ENCODE measurements around the gene IL17RD.

Gene IL17RD

GRCh38 chr3:57094575-57094974 lies 70.6 kb downstream of the IL17RD start:
- no peak overlapping the region for H3K4me2 ChIP-seq (ENCODE audit: insufficient read depth, low read length, poor library complexity, severe bottlenecking)
- peaks cover 0 to 3% of the 10 kb centered on the region in 2 donors for H3K9me3 ChIP-seq (replicated peaks in 1 of 2; ENCODE audit: control insufficient read depth in 2 of 2, insufficient read depth in 1 of 2, low read depth in 1 of 2, low read length in 2 of 2)
- no peak overlapping the region for H2BK12ac ChIP-seq (ENCODE audit: low read length)
- no peak overlapping the region for H2BK15ac ChIP-seq (ENCODE audit: low read length)
- WGBS, 2 donors (ENCODE audit: extremely low coverage in 2 of 2, insufficient read length in 2 of 2, insufficient replicate concordance in 1 of 2): no CpG with 5 or more reads among the region's 4 CpGs
- H4K91ac ChIP-seq (ENCODE audit: low read depth, low read length, poor library complexity): no peak overlapping the region
- no peak overlapping the region for H3K23ac ChIP-seq (ENCODE audit: low read depth, low read length, poor library complexity)
- no peaks in the 10 kb centered on the region for H3K79me1 ChIP-seq (ENCODE audit: low read depth, low read length)
- no peak overlapping the region for H4K8ac ChIP-seq (ENCODE audit: low read depth, low read length)
- no peak overlapping the region for H3K4ac ChIP-seq (ENCODE audit: low read length)
- no peaks in the 10 kb centered on the region for H3K27me3 ChIP-seq (ENCODE audit: control insufficient read depth in 3 of 3, insufficient read depth in 3 of 3, low read depth in 1 of 3, low read length in 3 of 3)
- H3K18ac ChIP-seq (ENCODE audit: low read length): no peak overlapping the region
- no peak overlapping the region for H3K14ac ChIP-seq (ENCODE audit: low read length)
- no peak overlapping the region for H3K9ac ChIP-seq (ENCODE audit: low read depth, low read length, poor library complexity)
- no peak overlapping the region for H2AFZ ChIP-seq (ENCODE audit: low read length)
- H2AK5ac ChIP-seq (ENCODE audit: low read depth, low read length): no peak overlapping the region
- peaks cover 44 to 68% of the 10 kb centered on the region in 2 donors for H3K36me3 ChIP-seq (replicated peaks in 1 of 2; ENCODE audit: control insufficient read depth in 2 of 2, insufficient read depth in 2 of 2, low read length in 2 of 2)
- H3K4me1 ChIP-seq (ENCODE audit: control insufficient read depth in 2 of 2, insufficient read depth in 1 of 2, low read depth in 1 of 2, low read length in 2 of 2): peaks cover 0 to 5% of the 10 kb centered on the region in 2 donors
- H3K4me3 ChIP-seq (ENCODE audit: low read length in 2 of 2): no peak overlapping the region
- DNase-seq (ENCODE audit: low spot score): no peak
- no peak overlapping the region for H3K27ac ChIP-seq (replicated peaks; ENCODE audit: low read length)
- no peak overlapping the region for H2BK120ac ChIP-seq (ENCODE audit: low read depth, low read length)
- H2BK5ac ChIP-seq (ENCODE audit: low read length): no peak overlapping the region

GRCh38 chr3:57093971-57094535 lies 71.1 kb downstream of the IL17RD start:
- H3K27me3 ChIP-seq (ENCODE audit: control insufficient read depth in 3 of 3, insufficient read depth in 3 of 3, low read depth in 1 of 3, low read length in 3 of 3): no peaks in the 10 kb centered on the region
- DNase-seq (ENCODE audit: low spot score): no peak
- no peak overlapping the region for H3K4me2 ChIP-seq (ENCODE audit: insufficient read depth, low read length, poor library complexity, severe bottlenecking)
- no peak overlapping the region for H3K4ac ChIP-seq (ENCODE audit: low read length)
- peaks cover 0 to 3% of the 10 kb centered on the region in 2 donors for H3K9me3 ChIP-seq (replicated peaks in 1 of 2; ENCODE audit: control insufficient read depth in 2 of 2, insufficient read depth in 1 of 2, low read depth in 1 of 2, low read length in 2 of 2)
- no peak overlapping the region for H2AFZ ChIP-seq (ENCODE audit: low read length)
- peaks cover 0 to 6% of the 10 kb centered on the region in 2 donors for H3K4me1 ChIP-seq (ENCODE audit: control insufficient read depth in 2 of 2, insufficient read depth in 1 of 2, low read depth in 1 of 2, low read length in 2 of 2)
- H3K18ac ChIP-seq (ENCODE audit: low read length): no peak overlapping the region
- H2BK15ac ChIP-seq (ENCODE audit: low read length): no peak overlapping the region
- no peak overlapping the region for H2BK12ac ChIP-seq (ENCODE audit: low read length)
- H3K36me3 ChIP-seq (replicated peaks in 1 of 2; ENCODE audit: control insufficient read depth in 2 of 2, insufficient read depth in 2 of 2, low read length in 2 of 2): peaks cover 40 to 63% of the 10 kb centered on the region in 2 donors
- H3K23ac ChIP-seq (ENCODE audit: low read depth, low read length, poor library complexity): no peak overlapping the region
- H4K8ac ChIP-seq (ENCODE audit: low read depth, low read length): no peak overlapping the region
- no peak overlapping the region for H3K9ac ChIP-seq (ENCODE audit: low read depth, low read length, poor library complexity)
- no peak overlapping the region for H3K27ac ChIP-seq (replicated peaks; ENCODE audit: low read length)
- H3K4me3 ChIP-seq (ENCODE audit: low read length in 2 of 2): no peak overlapping the region
- H3K79me1 ChIP-seq (ENCODE audit: low read depth, low read length): no peaks in the 10 kb centered on the region
- no peak overlapping the region for H2AK5ac ChIP-seq (ENCODE audit: low read depth, low read length)
- 100% methylated on average over 1 of the region's 6 CpGs; no CpG with 5 or more reads in 1 of the 2 donors for WGBS, 2 donors (ENCODE audit: extremely low coverage in 2 of 2, insufficient read length in 2 of 2, insufficient replicate concordance in 1 of 2)
- H2BK5ac ChIP-seq (ENCODE audit: low read length): no peak overlapping the region
- H2BK120ac ChIP-seq (ENCODE audit: low read depth, low read length): no peak overlapping the region
- no peak overlapping the region for H4K91ac ChIP-seq (ENCODE audit: low read depth, low read length, poor library complexity)
- no peak overlapping the region for H3K14ac ChIP-seq (ENCODE audit: low read length)

- Histone ChIP-seq H3K27ac (replicated peaks; ENCODE audit: low read length) (no peak overlapping the region), H2BK12ac (ENCODE audit: low read length) (no peak overlapping the region), H3K27me3 (ENCODE audit: control insufficient read depth in 3 of 3, insufficient read depth in 3 of 3, low read depth in 1 of 3, low read length in 3 of 3) (no peaks in the 10 kb centered on the region), H2BK15ac (ENCODE audit: low read length) (no peak overlapping the region), H3K36me3 (replicated peaks in 1 of 2; ENCODE audit: control insufficient read depth in 2 of 2, insufficient read depth in 2 of 2, low read length in 2 of 2) (peaks cover 36 to 57% of the 10 kb centered on the region in 2 donors), H2BK5ac (ENCODE audit: low read length) (no peak overlapping the region), H4K8ac (ENCODE audit: low read depth, low read length) (no peak overlapping the region), H3K4me2 (ENCODE audit: insufficient read depth, low read length, poor library complexity, severe bottlenecking) (no peak overlapping the region), H3K4me1 (ENCODE audit: control insufficient read depth in 2 of 2, insufficient read depth in 1 of 2, low read depth in 1 of 2, low read length in 2 of 2) (peaks cover 0 to 6% of the 10 kb centered on the region in 2 donors), H3K79me1 (ENCODE audit: low read depth, low read length) (no peaks in the 10 kb centered on the region), H3K4me3 (ENCODE audit: low read length in 2 of 2) (no peak overlapping the region), H2AFZ (ENCODE audit: low read length) (no peak overlapping the region), H3K23ac (ENCODE audit: low read depth, low read length, poor library complexity) (no peak overlapping the region), H4K91ac (ENCODE audit: low read depth, low read length, poor library complexity) (no peak overlapping the region), H3K9ac (ENCODE audit: low read depth, low read length, poor library complexity) (no peak overlapping the region), H3K18ac (ENCODE audit: low read length) (no peak overlapping the region), H2AK5ac (ENCODE audit: low read depth, low read length) (no peak overlapping the region), H3K14ac (ENCODE audit: low read length) (no peak overlapping the region), H3K9me3 (replicated peaks in 1 of 2; ENCODE audit: control insufficient read depth in 2 of 2, insufficient read depth in 1 of 2, low read depth in 1 of 2, low read length in 2 of 2) (peaks cover 0 to 3% of the 10 kb centered on the region in 2 donors), H2BK120ac (ENCODE audit: low read depth, low read length) (no peak overlapping the region), H3K4ac (ENCODE audit: low read length) (no peak overlapping the region)
- no peak for DNase-seq (ENCODE audit: low spot score)
Measured at GRCh38 chr3:57093489-57093888, 71.7 kb downstream of the IL17RD start.

GRCh38 chr3:57091521-57092273 lies 73.5 kb downstream of the IL17RD start:
- H3K27ac ChIP-seq (replicated peaks; ENCODE audit: low read length): no peak overlapping the region
- H3K4me2 ChIP-seq (ENCODE audit: insufficient read depth, low read length, poor library complexity, severe bottlenecking): no peak overlapping the region
- no peak overlapping the region for H3K4ac ChIP-seq (ENCODE audit: low read length)
- H2AFZ ChIP-seq (ENCODE audit: low read length): no peak overlapping the region
- no peak overlapping the region for H2BK5ac ChIP-seq (ENCODE audit: low read length)
- no peak overlapping the region for H2BK120ac ChIP-seq (ENCODE audit: low read depth, low read length)
- H4K91ac ChIP-seq (ENCODE audit: low read depth, low read length, poor library complexity): no peak overlapping the region
- H2BK15ac ChIP-seq (ENCODE audit: low read length): no peak overlapping the region
- no peak overlapping the region for H3K18ac ChIP-seq (ENCODE audit: low read length)
- no peak overlapping the region for H2BK12ac ChIP-seq (ENCODE audit: low read length)
- H3K27me3 ChIP-seq (ENCODE audit: control insufficient read depth in 3 of 3, insufficient read depth in 3 of 3, low read depth in 1 of 3, low read length in 3 of 3): no peaks in the 10 kb centered on the region
- peaks cover 24 to 40% of the 10 kb centered on the region in 2 donors for H3K36me3 ChIP-seq (replicated peaks in 1 of 2; ENCODE audit: control insufficient read depth in 2 of 2, insufficient read depth in 2 of 2, low read length in 2 of 2)
- H4K8ac ChIP-seq (ENCODE audit: low read depth, low read length): no peak overlapping the region
- no peaks in the 10 kb centered on the region for H3K79me1 ChIP-seq (ENCODE audit: low read depth, low read length)
- H2AK5ac ChIP-seq (ENCODE audit: low read depth, low read length): no peak overlapping the region
- H3K9me3 ChIP-seq (replicated peaks in 1 of 2; ENCODE audit: control insufficient read depth in 2 of 2, insufficient read depth in 1 of 2, low read depth in 1 of 2, low read length in 2 of 2): peaks cover 0 to 3% of the 10 kb centered on the region in 2 donors
- H3K4me3 ChIP-seq (ENCODE audit: low read length in 2 of 2): no peak overlapping the region
- H3K23ac ChIP-seq (ENCODE audit: low read depth, low read length, poor library complexity): no peak overlapping the region
- WGBS, 2 donors (ENCODE audit: extremely low coverage in 2 of 2, insufficient read length in 2 of 2, insufficient replicate concordance in 1 of 2): no CpG with 5 or more reads among the region's 3 CpGs
- peaks cover 0 to 6% of the 10 kb centered on the region in 2 donors for H3K4me1 ChIP-seq (ENCODE audit: control insufficient read depth in 2 of 2, insufficient read depth in 1 of 2, low read depth in 1 of 2, low read length in 2 of 2)
- DNase-seq (ENCODE audit: low spot score): no peak
- no peak overlapping the region for H3K9ac ChIP-seq (ENCODE audit: low read depth, low read length, poor library complexity)
- H3K14ac ChIP-seq (ENCODE audit: low read length): no peak overlapping the region
